Stimulated activated CD8-positive, alpha-beta memory T cell treated with anti-CD3 and anti-CD28 coated beads, Interleukin-7, amount 100 ng/mL, for 24 hours (primary cell): ENCODE measurements around the gene BCO1.
A peak's percentile ranks its signal among the peaks of the same experiment; 100 is the strongest.
"Not testable (repeated sequence)": the region's sequence is repeated elsewhere in the genome, so short reads cannot be mapped to it uniquely, and the experiment has no call there.

Experiments
- DNase-seq: peaks from one replicate; pipeline ENCODE4 v3.0.0-alpha.2; 2020; ENCODE audit warnings: low read depth

BCO1 gene, protein sequence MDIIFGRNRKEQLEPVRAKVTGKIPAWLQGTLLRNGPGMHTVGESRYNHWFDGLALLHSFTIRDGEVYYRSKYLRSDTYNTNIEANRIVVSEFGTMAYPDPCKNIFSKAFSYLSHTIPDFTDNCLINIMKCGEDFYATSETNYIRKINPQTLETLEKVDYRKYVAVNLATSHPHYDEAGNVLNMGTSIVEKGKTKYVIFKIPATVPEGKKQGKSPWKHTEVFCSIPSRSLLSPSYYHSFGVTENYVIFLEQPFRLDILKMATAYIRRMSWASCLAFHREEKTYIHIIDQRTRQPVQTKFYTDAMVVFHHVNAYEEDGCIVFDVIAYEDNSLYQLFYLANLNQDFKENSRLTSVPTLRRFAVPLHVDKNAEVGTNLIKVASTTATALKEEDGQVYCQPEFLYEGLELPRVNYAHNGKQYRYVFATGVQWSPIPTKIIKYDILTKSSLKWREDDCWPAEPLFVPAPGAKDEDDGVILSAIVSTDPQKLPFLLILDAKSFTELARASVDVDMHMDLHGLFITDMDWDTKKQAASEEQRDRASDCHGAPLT

DNA sequence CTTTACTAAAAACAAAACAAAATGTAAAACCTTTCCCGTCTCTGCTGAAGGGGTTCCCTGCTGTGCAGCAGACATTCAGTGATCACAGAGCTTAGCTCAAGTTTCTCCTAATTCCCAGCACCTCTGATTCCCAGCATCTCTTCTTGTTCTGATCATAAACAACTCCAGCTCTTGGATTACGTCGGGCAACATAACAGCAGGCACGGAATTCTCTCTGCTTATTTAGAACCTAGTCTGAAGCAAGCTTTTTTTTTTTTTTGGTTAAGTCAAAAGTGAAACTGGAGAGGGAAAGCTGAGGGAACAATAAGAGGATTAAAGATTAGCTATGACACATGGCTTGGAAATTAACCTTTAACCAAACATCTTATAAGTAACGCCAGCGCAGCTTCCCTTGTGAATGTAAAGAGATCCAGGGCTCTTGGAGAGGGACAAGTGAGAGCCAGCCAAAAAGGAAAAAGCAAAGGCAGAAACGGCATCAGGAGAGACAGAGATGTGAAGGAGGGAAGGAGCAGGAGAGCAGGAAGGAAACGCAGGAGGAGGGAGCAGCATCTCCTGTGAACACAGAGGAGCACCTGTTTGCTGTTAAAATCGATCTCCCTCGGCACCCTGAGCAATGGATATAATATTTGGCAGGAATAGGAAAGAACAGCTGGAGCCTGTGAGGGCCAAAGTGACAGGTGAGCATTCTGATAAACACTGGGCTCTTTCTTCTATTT lies at the start of gene BCO1:
BCO1 (plus strand) TSS at position 394 of the 716 bp plus-strand sequence; CDS start at position 614, 220 bp downstream.
- DNase-seq, result no peak

DNA sequence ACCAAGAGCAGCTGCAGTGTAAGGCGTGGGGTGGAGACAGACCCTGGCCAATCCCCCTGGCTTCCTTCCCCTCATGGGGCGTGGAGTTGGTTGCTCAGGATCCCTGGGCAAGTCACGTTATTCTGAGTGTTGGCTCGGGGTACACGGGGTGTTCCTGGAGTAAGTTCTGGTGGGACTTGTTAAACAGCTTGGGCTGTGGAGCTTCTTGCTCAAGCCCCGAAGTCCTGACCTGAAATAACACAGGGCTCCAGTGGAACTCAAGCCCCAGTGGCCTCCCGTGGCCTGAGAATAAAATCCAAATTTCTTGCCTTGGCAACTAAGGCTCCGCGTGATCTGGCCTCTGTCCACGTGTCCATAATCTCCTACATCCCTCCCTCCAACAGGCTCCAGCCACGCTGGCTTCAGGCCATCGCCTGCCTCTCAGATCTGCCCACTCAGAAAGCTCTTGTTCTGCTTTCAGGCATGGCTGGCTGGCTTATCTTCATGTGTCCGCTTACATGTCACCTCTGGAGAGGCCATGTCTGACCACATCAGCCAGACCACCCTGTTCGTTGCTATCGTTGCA lies 49.3 kb upstream of the BCO1 start:
- no peak for DNase-seq

DNA sequence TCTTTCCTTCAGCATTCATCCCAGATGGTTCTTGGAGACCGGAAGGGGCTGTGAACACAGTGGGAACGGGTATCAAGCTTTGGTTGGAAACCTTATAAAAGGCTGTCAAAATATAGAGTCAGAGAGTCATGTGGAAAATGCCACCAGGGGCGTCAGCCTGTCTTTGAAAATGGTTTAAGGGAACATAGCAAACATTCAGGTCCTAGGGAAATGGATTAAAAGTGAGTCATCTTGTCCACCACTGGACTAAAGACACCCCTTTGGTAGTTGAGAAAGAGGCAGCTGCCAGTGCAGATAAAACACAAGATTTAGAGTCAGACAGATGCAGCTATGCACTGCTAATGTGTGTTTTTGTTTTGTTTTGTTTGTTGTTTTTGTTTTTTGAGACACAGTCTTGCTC lies 47.8 kb upstream of the BCO1 start:
- no peak for DNase-seq

DNA sequence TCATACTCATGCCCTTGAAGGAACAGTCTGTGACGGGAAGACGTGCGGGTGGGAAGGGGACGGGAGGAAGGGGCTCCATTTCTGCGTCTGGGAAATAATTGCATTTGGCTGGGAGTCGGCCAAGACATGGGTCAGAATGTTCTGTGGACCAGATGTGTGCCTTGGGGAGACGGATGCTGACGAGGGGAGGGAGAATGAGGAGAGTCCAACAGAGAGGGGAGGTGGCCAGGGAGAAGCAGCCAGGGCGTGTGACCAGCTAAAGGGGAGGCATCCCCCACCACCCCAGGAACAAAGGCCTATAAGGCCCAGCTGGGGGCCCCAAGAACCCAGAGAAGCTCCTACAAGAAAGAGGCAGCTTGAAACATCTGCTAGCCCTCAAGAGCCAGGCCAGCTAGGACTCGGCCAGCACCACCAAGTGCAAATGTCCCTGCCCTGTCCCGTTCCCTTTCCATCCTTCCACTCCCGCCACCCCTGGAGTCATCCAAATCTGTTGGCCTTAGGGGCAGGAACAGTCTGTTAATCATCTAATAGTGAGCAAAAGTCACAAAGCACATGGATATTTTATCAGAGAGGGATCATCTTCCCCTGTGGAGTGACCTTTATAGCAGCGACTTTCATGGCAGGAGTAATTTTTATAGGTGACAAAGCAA lies 42.5 kb upstream of the BCO1 start:
- DNase-seq, result no peak

DNA sequence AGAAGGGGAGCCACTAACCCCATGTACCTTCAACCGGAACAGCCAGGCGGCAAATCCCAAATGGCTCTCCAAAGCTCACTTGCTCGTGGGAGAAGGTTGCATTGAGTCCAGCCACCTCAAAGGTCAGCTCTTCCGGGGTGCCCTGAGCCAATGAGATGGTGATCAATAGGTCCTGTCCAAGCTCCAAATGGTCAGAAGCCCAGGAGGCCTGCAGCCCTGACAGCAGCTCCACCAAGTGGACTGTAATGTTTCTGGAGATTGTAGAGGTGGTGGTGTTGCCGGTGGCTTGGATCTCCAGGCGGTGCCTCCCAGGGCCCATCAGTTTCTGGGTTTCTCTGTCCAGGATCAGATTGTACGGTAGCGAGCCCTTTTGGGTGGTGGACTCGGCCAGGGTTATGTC lies 39.9 kb upstream of the BCO1 start:
- DNase-seq, result no peak

DNA sequence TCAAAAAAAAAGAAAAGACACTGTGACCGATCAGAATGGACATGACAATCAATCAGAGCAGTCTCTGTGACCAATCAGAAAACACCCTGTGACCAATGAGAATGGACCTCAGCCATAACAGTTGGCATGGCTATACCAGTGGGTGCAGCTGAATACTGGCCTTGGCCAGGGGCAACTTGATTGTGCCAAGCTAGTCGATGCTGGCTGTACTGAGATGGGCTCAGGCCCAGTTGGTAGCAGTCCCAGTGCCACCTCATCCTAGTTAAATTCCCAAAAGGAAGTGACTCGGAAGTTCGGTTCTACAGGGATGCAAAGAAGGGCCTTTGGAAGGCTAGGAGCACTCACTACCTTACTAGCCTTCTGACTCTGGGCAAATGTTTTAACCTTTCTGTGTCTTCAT lies 37.2 kb upstream of the BCO1 start:
- DNase-seq, result no peak

DNA sequence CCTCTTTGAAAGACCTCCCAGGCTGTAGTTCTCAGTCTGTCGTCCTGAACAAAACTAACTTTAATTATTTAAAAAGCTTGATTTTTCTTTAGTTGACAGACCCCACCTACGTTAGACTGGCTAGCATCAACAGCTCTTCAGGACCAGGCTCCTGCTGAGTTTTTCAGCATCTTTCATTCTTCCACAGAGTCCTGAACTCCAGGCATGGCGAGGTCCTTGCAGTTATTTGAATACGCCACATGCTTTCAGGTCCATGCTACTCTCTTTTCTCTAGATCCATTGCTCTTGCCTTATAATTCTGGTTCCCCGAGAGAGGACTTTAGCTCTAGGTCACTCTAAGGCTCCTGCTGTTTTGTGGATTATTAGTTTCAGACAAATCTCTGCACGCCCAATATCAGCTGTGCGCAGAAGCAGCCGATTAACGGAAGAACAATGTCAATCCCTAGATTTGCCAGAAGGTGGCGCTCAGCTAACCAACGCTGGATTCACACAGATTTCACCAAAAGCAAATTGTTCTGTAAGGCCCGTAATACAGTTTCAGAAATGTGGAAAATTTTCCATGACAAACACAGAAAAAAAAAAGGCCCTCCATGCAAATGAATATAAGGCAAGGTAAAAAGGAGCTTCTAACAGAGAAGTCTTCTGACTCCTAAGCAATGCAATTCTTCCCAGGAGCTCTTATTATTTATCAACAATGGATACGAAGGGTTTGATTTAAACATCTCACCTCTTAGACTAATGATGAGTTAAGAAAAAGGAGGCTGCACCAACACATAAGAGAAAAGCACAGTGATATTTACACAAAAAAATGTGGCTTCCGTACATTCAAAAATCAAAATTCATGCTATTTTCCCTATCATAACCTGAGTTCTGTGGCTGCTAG lies 33.5 kb upstream of the BCO1 start:
- peak; percentile 4 for DNase-seq

DNA sequence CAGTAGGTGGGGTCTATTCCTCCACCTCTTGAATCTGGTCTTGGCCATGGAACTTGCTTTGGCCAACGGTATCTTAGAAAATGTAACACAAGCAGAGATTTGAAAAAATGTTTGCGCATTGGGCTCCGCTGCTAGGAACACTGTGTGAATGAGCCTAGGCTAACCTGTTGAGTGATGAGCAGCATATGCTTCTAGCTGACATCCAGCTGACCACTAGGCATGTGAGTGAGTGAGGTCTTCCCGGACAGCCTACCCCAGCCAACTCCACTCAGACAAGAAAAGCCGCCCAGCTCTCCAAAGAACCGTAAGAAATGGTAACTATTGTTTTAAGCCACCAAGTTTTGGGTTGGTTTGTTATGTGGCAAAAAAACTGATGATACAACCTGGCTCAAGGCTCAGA lies 31.4 kb upstream of the BCO1 start:
- DNase-seq, result no peak

DNA sequence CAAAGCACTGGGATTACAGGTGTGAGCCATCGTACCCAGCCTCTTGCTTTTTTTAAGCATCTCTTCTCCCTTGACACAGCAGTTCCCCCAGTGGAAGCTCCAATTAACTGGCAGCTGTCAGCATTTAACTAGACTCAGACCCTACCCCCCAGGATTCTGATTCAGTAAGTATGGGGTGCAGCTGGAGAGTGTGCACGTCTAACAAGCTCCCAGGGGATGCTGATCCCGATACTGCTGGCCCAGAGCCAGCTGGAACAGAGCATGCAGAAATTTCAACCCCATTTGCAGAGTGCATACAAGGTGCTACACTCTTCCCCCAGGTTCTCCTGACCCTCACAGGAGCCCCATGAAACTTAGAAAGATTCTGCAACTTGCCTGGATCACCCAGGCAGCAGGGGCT lies 27.7 kb upstream of the BCO1 start:
- no peak for DNase-seq

DNA sequence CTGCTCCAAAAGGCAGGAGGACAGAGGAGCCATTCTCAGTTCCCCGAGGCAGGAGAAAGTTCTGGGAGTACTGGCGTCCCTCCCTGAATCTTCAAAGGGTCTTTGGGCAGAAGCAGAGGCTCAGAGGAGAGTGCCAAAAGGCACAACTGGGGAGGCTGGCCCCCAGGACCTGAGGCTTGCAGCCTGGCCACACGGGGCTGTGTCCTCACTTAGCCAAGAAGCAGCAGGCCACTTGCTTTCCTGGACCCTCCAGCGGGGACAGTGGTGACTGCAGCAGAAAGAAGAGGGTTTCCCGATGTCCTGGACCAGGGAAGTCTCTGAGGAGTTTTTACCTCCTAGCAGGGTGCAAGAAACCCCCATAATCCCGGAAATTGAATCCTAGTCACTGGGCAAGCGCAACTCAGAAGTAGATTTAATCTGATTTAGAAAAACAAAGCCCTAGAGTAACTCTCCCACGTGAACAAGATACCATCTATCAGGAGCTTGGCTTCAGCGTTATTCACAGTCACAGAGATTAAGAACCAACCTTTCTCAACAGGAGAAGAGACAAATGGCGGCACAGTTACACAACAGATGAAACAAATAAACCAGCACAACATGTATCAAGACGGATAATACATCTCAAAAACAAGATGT lies 25.5 kb upstream of the BCO1 start:
- DNase-seq, result no peak

DNA sequence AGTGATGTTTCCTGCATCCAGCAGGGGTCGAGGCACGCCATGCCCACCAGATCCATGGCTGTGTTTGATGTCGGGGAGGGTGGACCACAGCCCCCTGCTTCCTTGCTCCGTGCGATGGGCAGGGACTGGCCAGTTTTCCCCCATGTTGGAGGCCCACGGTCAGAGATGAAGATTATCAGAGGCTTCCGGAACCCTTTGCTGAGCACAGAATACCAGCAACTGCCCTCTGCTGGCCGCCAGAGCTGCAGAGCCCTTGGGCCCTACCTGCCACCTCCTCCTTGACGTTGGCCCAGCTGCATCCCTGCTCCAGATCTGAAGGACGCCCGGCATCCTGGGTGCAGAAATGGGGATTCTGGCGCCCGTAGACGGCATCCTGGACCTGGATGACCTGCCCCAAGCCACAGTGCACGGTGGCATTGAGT lies 23.7 kb upstream of the BCO1 start:
- no peak for DNase-seq

DNA sequence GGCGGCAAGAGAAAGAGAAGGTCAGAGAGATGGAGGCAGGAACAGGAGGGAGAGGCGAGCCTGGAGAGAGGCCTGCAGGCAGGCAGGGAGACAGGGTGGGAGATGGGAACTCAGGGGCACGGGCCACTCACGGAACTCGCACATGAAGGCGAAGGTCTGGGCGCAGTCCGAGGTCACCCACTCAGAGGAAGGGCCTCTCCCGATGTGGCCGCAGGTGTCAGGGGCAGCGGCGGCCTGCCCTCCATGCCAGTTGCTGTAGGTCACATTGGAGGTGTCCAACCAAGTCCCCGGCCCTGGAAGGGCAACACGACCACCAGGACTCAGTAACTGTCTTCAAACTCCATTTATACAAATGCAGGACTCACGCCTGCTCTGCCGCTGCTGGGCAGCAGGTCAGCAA lies 22.4 kb upstream of the BCO1 start:
- no peak for DNase-seq

DNA sequence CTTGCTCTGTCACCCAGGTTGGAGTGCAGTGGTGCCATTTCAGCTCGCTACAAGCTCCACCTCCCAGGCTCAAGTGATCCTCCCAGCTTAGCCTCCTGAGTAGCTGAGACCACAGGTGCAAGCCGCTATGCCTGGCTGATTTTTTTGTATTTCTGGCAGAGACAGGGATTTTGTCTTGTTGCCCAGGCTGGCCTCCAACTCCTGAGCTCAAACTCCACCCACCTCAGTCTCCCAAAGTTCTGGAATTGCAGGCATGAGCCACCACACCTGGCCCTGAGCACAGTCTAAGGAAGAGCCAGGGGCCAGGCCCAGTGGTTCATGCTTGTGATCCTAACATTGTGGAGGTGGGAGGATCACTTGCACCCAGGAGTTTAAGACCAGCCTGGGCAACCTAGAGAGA lies 21.8 kb upstream of the BCO1 start:
- DNase-seq, result no peak

DNA sequence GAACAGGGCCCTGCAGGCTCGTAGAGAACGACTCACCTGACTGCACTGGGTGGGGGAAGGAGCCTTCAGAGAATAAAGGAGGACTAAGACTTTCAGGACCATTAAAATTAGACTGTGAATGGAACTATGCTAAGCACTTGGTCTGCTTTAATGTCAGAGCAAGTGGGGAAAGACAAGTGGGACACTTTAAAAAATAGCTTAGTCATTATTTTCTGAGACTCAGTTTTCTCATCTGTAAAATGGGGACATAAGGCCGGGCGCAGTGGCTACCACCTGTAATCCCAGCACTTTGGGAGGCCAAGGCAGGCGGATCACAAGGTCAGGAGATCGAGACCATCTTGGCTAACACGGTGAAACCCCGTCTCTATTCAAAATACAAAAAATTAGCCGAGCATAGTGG lies 19.3 kb upstream of the BCO1 start:
- no peak for DNase-seq

DNA sequence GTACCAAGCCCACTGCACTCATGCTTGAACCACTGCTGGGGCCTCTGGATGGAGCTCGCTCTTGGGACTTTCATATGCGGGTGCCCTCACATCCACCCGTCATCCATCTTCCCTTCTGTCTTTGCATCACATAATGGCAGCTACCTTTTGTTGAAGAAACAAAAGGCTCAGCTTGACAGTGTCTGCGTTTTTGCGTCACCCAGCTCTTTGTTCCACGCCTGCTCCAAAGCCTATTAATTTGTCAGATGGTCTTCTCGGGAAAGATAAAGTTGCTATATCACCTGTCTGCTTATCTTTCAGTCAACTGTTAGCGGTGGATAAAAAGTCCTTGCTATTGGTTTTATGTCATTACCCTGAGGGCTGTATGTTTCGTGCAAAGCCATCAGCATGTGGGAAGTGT lies 18.1 kb upstream of the BCO1 start:
- no peak for DNase-seq

DNA sequence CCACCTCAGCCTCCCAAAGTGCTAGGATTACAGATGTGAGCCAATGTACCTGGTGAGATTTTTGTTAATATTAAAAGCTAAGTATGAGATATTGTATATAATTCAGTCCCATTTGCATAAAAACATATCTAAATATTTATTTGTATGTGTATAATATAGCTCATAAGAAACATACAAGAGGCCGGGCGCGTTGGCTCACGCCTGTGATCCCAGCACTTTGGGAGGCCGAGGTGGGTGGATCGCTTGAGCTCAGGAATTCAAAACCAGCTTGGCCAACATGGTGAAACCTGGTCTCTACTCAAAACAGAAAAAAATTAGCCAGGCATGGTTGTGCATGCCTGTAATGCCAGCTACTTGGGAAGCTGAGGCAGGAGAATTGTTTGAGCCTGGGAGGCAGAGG lies 16.8 kb upstream of the BCO1 start:
- no peak for DNase-seq

DNA sequence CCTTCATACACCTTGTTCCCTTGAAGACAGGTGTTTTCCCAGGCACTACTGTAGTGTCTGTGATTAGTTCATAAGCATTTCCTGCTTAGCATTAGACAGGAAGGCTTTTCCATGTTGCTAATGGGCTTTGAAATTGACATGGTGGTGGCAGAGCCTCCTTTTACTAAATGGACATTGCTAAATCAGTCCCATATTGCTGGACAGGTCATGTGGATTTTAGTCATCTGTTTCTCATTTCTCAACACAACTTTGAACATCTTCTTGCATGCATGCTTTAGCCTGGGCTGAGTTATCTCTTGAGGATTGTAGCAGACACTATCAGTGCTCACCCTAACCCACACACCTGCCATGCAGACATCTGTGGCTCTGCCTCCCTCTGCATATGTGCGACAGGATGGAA lies 13.7 kb upstream of the BCO1 start:
- DNase-seq, result no peak

DNA sequence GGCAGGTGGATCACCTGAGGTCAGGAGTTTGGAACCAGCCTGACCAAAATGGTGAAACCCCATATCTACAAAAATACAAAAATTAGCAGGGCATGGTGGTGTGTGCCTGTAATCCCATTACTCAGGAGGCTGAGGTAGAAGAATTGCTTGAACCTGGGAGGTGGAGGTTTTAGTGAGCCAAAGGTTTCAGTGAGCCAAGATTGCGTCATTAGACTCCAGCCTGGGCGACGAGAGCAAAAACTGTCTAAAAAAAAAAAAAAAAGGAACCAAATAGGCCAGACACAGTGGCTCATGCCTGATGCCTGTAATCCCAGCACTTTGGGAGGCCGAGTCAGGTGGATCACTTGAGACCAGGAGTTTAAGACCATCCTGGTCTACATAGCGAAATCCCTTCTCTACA lies 12.8 kb upstream of the BCO1 start:
- DNase-seq, result not testable (repeated sequence)

DNA sequence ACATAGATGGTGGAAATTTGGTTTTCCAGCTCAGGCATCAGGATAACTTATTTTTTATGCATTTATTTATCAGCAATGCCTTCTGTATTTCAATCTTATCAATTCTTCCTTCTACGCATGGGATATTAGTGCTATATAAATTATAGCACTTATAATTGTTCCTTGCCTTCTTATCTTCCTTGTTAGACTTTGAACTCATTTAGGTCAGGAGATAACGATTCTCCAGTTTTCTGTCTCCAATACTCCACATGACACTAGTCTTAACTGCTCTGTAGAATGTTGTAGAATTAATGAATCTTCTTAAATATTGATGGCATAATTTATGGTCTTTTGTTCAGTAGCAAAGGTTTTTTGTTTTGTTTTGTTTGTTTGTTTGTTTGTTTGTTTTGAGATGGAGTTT lies 10.7 kb upstream of the BCO1 start:
- DNase-seq, result no peak

DNA sequence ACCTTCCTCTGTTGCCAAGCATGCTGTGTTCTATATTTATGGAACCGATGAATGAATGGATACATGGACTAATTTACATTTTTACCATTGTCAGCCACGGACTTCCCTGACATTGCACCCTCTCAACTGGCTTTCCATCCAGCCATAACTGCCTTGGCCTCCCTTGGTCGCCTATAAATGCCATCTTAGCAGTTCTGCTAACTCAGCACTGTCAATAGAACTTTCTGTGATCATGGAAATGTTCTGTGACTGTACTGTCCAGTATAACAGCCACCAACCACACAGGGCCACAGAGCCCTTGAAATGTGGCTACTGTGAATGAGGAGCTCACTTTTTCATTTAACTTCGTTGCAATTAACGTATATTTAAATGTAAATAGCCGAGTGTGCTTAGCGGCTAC lies 8.7 kb upstream of the BCO1 start:
- DNase-seq, result no peak

DNA sequence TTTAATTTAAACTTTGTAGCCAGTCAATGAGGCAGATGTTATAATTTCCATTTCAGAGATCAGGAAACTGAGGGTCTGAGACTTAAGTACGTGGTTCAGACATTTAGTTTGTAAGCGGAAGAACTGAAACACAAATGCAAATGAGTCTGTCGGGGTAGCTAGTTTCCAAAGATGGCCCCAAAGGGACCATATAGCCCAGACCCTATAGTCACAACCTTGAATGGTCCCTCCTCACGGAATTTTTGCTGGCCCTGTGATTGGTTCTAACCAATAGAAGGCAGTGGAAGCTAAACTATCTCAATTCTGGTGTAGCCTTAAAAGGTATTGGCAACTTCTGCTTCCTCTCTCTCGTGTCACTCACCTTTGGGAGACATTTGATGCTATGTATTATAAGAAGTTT lies 7.5 kb upstream of the BCO1 start:
- DNase-seq, result no peak
